ENCODE data around the gene S100A7.

The S100A7 gene

DNA sequence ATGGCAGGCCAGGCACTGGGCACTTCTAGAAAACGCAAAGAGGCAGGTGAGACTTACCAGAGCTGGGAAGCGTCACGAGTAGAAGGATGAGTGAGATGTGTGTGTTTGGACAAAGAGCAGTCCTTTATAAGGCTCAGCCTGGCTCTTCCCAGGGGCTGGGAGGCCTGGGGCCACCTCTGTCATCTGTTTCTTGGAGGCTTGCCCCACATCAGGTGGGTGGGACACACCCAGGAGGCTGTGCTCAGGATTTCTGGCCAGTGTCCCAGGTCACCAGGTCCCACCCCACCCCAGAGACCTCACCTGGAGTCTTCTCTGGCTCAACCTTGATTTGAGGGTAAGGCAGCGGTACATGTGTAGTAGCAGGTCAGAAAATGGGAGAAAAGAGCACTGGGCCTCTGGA lies at the start of gene S100A7:
Gene S100A7, minus strand, starts transcription at position 101 of the 400 bp plus-strand sequence. CDS start 1,638 bp downstream, outside the sequence.
- no peaks in the 10 kb centered on the region for H3K36me3 Mint-ChIP-seq (ENCODE audit: low read depth)
- TF ChIP-seq, protein P1, sequence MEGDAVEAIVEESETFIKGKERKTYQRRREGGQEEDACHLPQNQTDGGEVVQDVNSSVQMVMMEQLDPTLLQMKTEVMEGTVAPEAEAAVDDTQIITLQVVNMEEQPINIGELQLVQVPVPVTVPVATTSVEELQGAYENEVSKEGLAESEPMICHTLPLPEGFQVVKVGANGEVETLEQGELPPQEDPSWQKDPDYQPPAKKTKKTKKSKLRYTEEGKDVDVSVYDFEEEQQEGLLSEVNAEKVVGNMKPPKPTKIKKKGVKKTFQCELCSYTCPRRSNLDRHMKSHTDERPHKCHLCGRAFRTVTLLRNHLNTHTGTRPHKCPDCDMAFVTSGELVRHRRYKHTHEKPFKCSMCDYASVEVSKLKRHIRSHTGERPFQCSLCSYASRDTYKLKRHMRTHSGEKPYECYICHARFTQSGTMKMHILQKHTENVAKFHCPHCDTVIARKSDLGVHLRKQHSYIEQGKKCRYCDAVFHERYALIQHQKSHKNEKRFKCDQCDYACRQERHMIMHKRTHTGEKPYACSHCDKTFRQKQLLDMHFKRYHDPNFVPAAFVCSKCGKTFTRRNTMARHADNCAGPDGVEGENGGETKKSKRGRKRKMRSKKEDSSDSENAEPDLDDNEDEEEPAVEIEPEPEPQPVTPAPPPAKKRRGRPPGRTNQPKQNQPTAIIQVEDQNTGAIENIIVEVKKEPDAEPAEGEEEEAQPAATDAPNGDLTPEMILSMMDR (IDR thresholded peaks at IDR 0.05; ENCODE audit: unreplicated experiment in 3 of 3) = no peak
- H3K9me3 Mint-ChIP-seq = no peaks in the 10 kb centered on the region
- peaks cover 54% of the 10 kb centered on the region for H3K27me3 Mint-ChIP-seq (ENCODE audit: low read depth)
- H3K27ac Mint-ChIP-seq = no peak within 1 kb of the TSS
- no peak within 1 kb of the TSS for H3K4me3 Mint-ChIP-seq
- H3K4me1 Mint-ChIP-seq = no peaks in the 10 kb centered on the region

DNA sequence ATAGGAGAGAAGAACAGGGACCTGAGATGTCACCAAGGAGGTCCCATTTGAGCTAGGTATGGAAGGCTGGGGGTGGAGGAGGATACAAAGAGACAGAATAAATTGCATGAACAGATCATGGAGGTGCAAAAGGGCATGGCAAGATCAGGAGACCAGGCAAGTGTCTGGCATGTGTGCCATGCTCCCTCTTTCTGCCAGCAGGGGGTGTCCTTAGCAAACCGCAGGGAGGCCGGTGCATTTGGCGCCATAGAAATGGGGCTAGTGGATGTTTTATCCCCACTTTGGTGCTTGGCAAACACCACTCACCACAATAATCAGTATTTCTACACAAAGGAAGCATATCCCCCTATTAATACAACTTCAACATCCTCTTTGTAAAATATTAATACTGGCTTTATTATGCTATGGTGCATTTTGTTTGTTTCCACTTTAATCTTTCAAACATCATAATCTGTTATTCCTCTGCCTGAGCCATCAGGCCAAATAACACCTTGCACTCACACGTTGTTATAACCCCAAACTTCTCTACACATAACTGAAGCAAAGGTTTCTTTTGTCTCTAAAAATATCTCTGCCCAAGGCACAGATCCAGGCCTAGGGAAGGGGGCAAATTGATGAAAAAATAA lies 49.4 kb upstream of the S100A7 start:
- H3K36me3 Mint-ChIP-seq (ENCODE audit: low read depth) = no peaks in the 10 kb centered on the region
- no peak overlapping the region for H3K4me3 Mint-ChIP-seq
- no peaks in the 10 kb centered on the region for H3K27me3 Mint-ChIP-seq (ENCODE audit: low read depth)
- TF ChIP-seq, protein P1 (IDR thresholded peaks at IDR 0.05; ENCODE audit: unreplicated experiment in 3 of 3) = peak; percentile 35 to 52 (median 47)
- peak overlapping the region; percentile 3 to 12 (median 11) for H3K27ac Mint-ChIP-seq
- H3K9me3 Mint-ChIP-seq = no peaks in the 10 kb centered on the region
- H3K4me1 Mint-ChIP-seq = peaks cover 32% of the 10 kb centered on the region

DNA sequence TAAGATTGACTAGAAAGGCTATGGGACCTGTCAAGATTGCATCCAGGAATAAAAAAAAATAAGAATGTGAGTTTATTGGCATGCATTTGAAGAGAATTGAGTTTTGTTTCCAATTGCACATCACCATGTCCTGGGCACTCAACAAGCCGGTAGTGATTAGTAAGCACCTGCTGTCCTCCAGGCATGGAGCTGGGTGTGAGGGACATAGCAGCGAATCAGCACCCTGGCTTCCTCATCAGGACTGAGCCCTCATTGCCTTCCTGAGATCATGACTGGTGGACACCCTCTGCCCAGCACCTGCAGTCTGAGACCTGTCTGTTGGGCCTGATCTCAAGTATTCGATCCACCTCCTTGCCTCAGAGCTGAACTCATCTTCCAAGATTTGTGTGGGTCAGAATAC lies 48.6 kb upstream of the S100A7 start:
- H3K27me3 Mint-ChIP-seq (ENCODE audit: low read depth) = no peaks in the 10 kb centered on the region
- H3K4me1 Mint-ChIP-seq = peaks cover 32% of the 10 kb centered on the region
- H3K27ac Mint-ChIP-seq = peak overlapping the region in 1 of 3 experiments; percentile 11
- TF ChIP-seq, protein P1 (IDR thresholded peaks at IDR 0.05; ENCODE audit: unreplicated experiment in 3 of 3) = no peak
- no peaks in the 10 kb centered on the region for H3K9me3 Mint-ChIP-seq
- no peak overlapping the region for H3K4me3 Mint-ChIP-seq
- no peaks in the 10 kb centered on the region for H3K36me3 Mint-ChIP-seq (ENCODE audit: low read depth)

DNA sequence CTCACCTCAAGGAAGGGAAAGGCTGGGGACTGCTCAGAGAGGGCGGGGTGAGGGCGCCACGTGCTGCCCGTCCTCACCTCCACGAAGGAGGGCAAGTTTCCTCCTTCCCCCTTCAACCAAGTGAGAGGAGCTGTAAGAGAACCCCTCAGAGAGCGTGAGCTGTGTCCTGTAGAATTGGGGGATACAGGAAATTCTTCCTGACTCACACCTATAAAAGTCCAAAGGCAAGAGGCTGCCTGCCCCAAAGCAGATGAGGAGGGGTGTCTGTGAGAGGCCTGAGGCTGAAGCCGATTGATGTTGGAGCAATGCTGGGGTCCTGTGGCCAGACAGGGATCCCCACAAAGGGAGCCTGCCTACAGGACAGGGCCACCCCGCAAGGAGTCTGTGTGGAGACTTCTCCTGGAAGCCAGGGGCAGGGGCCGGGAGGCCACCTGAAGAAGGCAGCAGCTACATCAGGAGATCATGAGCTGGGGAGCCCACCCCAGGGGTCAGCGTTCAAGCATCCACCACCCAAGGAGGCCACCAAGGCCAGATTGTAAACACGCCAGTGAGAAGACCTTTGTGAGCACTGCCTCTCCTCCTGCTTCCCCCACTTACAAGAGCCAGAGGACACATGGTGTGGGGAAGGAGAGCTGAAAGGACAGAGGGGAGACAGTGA lies 47.6 kb upstream of the S100A7 start:
- no peak overlapping the region for H3K4me3 Mint-ChIP-seq
- TF ChIP-seq, protein P1 (IDR thresholded peaks at IDR 0.05; ENCODE audit: unreplicated experiment in 3 of 3) = no peak
- H3K27me3 Mint-ChIP-seq (ENCODE audit: low read depth) = no peaks in the 10 kb centered on the region
- no peaks in the 10 kb centered on the region for H3K36me3 Mint-ChIP-seq (ENCODE audit: low read depth)
- peak overlapping the region; percentile 81 to 96 (median 90) for H3K27ac Mint-ChIP-seq
- H3K9me3 Mint-ChIP-seq = no peaks in the 10 kb centered on the region
- peaks cover 32% of the 10 kb centered on the region for H3K4me1 Mint-ChIP-seq

DNA sequence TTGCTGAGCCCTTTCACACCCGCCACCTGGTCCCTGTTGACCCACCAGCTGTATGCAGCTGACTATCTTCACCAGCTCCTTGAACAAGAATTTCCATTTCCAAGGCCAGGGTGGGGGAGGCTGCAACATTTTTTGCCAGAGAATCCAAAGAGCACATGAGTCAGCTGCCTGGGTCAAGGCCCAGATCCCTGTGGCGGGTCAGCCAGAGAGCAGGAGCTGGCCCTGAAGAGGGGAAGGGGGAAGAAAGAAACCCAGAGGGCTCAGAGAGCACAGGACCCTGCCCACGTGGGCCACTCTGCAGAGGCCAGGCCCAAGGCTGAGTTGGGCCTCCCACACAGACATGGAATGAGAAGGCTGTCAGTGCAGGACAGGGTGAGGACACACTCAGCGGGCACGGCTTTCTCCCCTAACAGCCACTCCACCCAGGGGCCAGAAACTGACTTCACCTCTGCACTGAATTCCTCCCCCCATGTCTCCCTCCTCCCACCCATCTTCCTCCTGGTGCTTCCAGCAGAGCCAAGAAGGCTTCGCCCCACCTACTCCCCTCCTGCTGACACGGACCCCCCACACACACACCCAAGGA lies 46.5 kb upstream of the S100A7 start:
- Mint-ChIP-seq H3K4me1 (peaks cover 36% of the 10 kb centered on the region), H3K36me3 (ENCODE audit: low read depth) (no peaks in the 10 kb centered on the region), H3K4me3 (peak overlapping the region in 1 of 3 experiments; percentile 6), H3K27ac (peak overlapping the region; percentile 81 to 96 (median 90)), H3K9me3 (no peaks in the 10 kb centered on the region), H3K27me3 (ENCODE audit: low read depth) (no peaks in the 10 kb centered on the region)
- TF ChIP-seq, protein P1 (IDR thresholded peaks at IDR 0.05; ENCODE audit: unreplicated experiment in 3 of 3) = no peak

Data from nephron (organoid).